Tibial artery (tissue), 4 donors: ENCODE results near the gene REEP6.

ENCODE experiments used
- DNase-seq, 2 donors: peaks; one replicate each; pipeline ENCODE4 v3.0.0-alpha.2; 2019
- H3K27ac ChIP-seq, 2 donors: fragments of 200-600 bp; sonication (generic) in 1 of 2; 1 replicate in 1 of 2; 2 replicates in 1 of 2; pipeline ENCODE4 v1.5.1; 2018 to 2019; ENCODE audit warnings: mild to moderate bottlenecking in 1 of 2
- H3K27me3 ChIP-seq, 2 donors: fragments of 200-600 bp; sonication (generic) in 1 of 2; one replicate each; pipeline versions ENCODE4 v1.5.1 to v1.6.0; 2016 to 2019
- H3K36me3 ChIP-seq, 3 donors: fragments of 200-600 bp; sonication (generic) in 2 of 3; one replicate each; pipeline ENCODE4 v1.5.1; 2016 to 2019; ENCODE audit warnings: mild to moderate bottlenecking in 2 of 3
- H3K4me1 ChIP-seq, 4 donors: fragments of 200-600 bp; sonication (generic) in 2 of 4; 1 replicate in 3 of 4; 2 replicates in 1 of 4; pipeline ENCODE4 v1.5.1; 2016 to 2019
- H3K4me3 ChIP-seq, 2 donors: fragments of 200-600 bp; sonication (generic) in 1 of 2; 1 replicate in 1 of 2; 2 replicates in 1 of 2; pipeline ENCODE4 v1.5.1; 2018 to 2019; ENCODE audit warnings: mild to moderate bottlenecking in 2 of 2
- H3K9me3 ChIP-seq, 3 donors: fragments of 200-600 bp; sonication (generic) in 1 of 3; one replicate each; pipeline ENCODE4 v1.5.1; 2016 to 2019
- intact Hi-C: fragments of 100-400 bp; cut with DNase I; formaldehyde crosslinking; loops from one replicate; pipeline ENCODE4 v1.15.0; 2023; ENCODE audit warnings: low total_unique reads
- TF ChIP-seq, protein P1 (sequence below), 2 experiments: fragments of 200-600 bp in 1 of 2; fragments of 450-650 bp in 1 of 2; IDR thresholded peaks; one replicate each; pipeline ENCODE4 v1.5.1; 2017 to 2019; ENCODE audit warnings: antibody characterized with exemption in 2 of 2, mild to moderate bottlenecking in 1 of 2, moderate library complexity in 1 of 2

The REEP6 gene

DNA sequence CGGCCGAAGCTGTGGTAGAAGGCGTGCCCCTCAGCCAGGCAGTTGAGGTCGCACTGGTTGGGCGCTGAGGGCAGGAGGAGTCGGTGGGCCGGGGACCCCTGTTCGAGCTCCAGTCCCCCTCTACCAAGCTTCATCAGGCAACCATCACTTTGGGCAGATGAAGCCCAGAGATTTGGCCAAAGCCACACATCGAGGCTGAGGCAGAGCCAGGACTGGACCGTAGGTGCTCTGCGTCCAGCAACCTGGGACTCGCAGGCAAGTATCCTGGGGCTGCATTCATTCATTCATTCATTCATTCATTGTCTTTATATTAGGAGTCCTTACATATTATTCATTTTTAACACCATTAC, 17.5 kb downstream of the REEP6 start:
- Histone ChIP-seq H3K27ac (peak overlapping the region; percentile 76 to 77), H3K27me3 (peaks cover 0 to 57% of the 10 kb centered on the region in 2 donors)

DNA sequence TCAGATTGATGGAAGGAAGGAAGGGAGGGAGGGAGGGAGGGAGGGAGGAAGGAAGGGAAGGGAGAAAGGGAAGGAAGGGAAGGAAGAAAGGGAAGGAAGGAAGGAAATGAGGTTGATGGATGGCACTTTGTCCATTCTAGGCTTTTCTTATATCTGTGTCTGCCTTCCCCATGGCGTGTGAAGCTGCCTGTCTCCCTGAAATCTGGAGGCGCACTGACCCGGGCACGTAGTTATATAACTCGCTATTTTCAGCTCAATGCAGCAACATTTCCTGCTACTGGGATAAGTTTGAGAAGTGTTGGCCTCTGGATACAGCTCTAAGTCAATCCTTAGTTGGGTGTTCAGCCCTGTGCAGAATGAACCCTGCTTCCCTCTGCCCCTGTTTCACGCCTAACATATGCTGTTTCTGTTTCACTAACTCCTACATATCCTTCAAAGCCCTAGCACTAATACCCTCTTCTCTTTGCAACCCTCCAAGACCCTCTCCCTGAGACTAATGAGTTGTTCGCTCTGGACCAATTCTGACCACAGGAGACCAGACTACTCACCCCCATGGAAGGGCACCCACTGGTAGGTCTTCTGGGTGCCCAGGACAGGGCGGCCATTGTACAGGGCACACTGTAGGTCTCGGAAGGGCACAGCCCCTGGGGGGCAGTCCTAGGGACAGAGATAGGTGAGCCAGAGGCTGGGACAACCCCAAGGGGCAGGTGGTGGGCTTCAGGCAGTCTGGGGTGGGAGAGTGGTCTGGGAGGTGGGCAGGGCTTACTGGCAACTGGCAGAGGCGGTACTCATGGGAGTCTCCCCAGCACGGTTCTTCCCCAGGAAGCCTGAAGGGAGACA, 18.8 kb downstream of the REEP6 start:
- H3K9me3 ChIP-seq, result peaks cover 0 to 8% (median 0%) of the 10 kb centered on the region in 3 donors
- TF ChIP-seq, protein P1, sequence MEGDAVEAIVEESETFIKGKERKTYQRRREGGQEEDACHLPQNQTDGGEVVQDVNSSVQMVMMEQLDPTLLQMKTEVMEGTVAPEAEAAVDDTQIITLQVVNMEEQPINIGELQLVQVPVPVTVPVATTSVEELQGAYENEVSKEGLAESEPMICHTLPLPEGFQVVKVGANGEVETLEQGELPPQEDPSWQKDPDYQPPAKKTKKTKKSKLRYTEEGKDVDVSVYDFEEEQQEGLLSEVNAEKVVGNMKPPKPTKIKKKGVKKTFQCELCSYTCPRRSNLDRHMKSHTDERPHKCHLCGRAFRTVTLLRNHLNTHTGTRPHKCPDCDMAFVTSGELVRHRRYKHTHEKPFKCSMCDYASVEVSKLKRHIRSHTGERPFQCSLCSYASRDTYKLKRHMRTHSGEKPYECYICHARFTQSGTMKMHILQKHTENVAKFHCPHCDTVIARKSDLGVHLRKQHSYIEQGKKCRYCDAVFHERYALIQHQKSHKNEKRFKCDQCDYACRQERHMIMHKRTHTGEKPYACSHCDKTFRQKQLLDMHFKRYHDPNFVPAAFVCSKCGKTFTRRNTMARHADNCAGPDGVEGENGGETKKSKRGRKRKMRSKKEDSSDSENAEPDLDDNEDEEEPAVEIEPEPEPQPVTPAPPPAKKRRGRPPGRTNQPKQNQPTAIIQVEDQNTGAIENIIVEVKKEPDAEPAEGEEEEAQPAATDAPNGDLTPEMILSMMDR (IDR thresholded peaks at IDR 0.05), result no peak
- intact Hi-C loops, result no loop called here
- no peak overlapping the region for H3K4me3 ChIP-seq
- peaks cover 0 to 58% of the 10 kb centered on the region in 2 donors for H3K27me3 ChIP-seq
- no peak overlapping the region for H3K27ac ChIP-seq
- H3K36me3 ChIP-seq, result no peaks in the 10 kb centered on the region
- DNase-seq, result no peak
- H3K4me1 ChIP-seq, result peaks cover 0 to 42% (median 23%) of the 10 kb centered on the region in 4 donors

More for the DNA sequence above, 17.5 kb downstream of the REEP6 start:
- no peak for DNase-seq
- intact Hi-C loops, result no loop called here
- peaks cover 0 to 42% (median 22%) of the 10 kb centered on the region in 4 donors for H3K4me1 ChIP-seq
- peaks cover 0 to 8% (median 0%) of the 10 kb centered on the region in 3 donors for H3K9me3 ChIP-seq
- H3K4me3 ChIP-seq, result peak overlapping the region; percentile 44 to 49
- H3K36me3 ChIP-seq, result no peaks in the 10 kb centered on the region
- TF ChIP-seq, protein P1 (IDR thresholded peaks at IDR 0.05), result no peak

DNA sequence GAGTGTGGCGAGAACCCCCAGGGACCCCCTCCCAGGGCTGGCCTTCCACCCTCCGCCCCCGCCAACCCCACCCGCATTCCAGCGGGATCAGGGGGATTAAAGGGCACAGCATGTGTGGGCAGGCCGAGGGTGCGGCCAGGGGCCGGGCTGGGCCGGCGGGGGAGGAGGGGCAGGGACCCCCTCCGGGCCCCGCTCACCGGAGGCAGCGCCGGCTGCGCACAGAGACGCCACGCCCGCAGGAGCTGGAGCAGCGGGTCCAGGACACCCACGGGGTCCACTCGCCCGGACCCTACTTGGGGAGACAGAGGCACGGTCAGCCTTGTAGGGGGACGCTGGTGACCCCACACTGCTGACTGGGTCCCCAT, 19.4 kb downstream of the REEP6 start:
- Histone ChIP-seq H3K36me3 (no peaks in the 10 kb centered on the region), H3K27me3 (peaks cover 0 to 64% of the 10 kb centered on the region in 2 donors), H3K9me3 (peaks cover 0 to 8% (median 0%) of the 10 kb centered on the region in 3 donors), H3K27ac (no peak overlapping the region), H3K4me3 (no peak overlapping the region), H3K4me1 (peaks cover 0 to 42% (median 23%) of the 10 kb centered on the region in 4 donors)
- TF ChIP-seq, protein P1 (IDR thresholded peaks at IDR 0.05), result no peak
- intact Hi-C loops, result no loop called here
- no peak for DNase-seq

DNA sequence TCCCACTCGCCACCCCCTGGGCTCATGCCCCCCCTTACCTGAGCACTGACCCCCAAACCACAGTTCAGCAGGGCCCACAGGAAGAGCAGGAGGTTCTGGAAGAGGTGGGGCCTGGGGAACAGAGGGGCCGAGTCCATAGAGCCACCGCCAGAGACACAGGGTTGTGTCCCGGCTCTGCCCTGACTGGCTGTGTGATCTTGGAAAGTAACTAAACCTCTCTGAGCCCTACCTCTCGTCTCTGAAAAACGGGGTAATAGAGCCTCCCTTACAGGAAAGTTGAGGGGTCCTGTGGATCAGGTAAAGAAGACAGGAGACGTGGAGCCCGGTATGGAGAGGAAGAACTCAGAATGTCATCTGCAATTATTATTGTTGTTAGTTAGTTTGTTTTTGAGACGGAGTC, 19.8 kb downstream of the REEP6 start:
- intact Hi-C loops, result no loop called here
- Histone ChIP-seq H3K27ac (no peak overlapping the region), H3K4me1 (peaks cover 0 to 42% (median 23%) of the 10 kb centered on the region in 4 donors), H3K27me3 (peaks cover 0 to 67% of the 10 kb centered on the region in 2 donors), H3K4me3 (no peak overlapping the region), H3K9me3 (peaks cover 0 to 8% (median 0%) of the 10 kb centered on the region in 3 donors), H3K36me3 (no peaks in the 10 kb centered on the region)
- TF ChIP-seq, protein P1 (IDR thresholded peaks at IDR 0.05), result no peak
- no peak for DNase-seq

DNA sequence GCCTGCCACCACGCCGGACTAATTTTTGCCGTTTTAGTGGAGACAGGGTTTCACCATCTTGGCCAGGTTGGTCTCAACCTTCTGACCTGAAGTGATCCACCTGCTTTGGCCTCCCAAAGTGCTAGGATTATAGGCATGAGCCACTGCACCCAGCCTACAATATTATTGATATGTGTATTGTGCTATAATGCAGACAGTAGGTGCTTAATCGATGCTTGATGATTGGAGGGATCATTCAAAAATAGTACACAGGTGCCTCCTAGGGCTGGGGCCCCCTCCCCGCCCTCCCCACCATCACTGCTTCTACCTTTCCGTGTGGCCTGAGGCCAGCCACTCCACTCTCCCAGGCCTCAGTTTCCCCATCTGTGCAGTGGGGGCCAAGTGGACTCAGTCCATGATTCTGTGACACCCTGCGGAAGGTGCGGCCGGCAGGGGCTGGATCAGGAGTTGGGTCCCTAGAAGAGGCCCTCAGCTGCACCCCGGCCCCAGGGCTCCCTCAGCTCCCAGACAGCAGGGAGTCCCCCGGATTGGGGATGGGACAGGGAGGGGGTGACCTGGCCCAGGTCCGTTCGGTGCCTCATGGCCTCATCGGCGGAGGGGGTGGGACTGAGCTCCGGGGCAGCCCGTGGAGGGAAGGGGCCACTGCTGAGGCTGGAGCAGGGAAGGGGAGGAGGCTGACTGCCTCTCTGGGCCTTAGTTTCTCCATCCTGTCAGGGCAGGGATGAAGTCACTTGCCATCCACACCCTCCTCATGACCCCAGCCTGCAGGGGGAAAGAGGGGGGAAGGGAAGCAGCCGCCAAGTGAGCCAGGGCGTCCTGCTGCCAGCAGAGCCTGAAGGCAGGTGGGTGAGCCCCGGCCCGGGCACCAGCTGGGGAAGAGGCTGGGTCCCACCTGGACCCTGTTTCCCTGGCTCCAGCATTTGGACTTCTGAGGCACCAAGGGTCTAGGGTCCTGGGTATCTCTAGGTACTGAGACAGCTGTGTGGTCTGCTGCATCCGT, 20.6 kb downstream of the REEP6 start:
- H3K27me3 ChIP-seq, result peaks cover 0 to 69% of the 10 kb centered on the region in 2 donors
- H3K27ac ChIP-seq, result no peak overlapping the region
- H3K4me1 ChIP-seq, result peaks cover 0 to 42% (median 23%) of the 10 kb centered on the region in 4 donors
- no peaks in the 10 kb centered on the region for H3K36me3 ChIP-seq
- H3K4me3 ChIP-seq, result no peak overlapping the region
- TF ChIP-seq, protein P1 (IDR thresholded peaks at IDR 0.05), result no peak
- intact Hi-C loops, result no loop called here
- DNase-seq, result no peak
- peaks cover 0 to 8% (median 0%) of the 10 kb centered on the region in 3 donors for H3K9me3 ChIP-seq
